Measurements from ENCODE around the gene TNNT3.

Gene TNNT3

GRCh38 chr11:1899090-1899489 lies 20.4 kb upstream of the TNNT3 start:
- DNase-seq = no peak

GRCh38 chr11:1899686-1900085 lies 19.8 kb upstream of the TNNT3 start:
- DNase-seq = no peak

GRCh38 chr11:1906181-1906580 lies 13.3 kb upstream of the TNNT3 start:
- no peak for DNase-seq

- no peak for DNase-seq
Measured at GRCh38 chr11:1906611-1907423, 12.7 kb upstream of the TNNT3 start.

- no peak for DNase-seq
Measured at GRCh38 chr11:1908618-1909017, 10.9 kb upstream of the TNNT3 start.

GRCh38 chr11:1909524-1909923 lies 10.0 kb upstream of the TNNT3 start:
- DNase-seq = no peak

GRCh38 chr11:1912289-1912878 lies 7.1 kb upstream of the TNNT3 start:
- DNase-seq = peak; percentile 33 to 54

- no peak for DNase-seq
Measured at GRCh38 chr11:1913271-1914060, 6.0 kb upstream of the TNNT3 start.

- DNase-seq = no peak
Measured at GRCh38 chr11:1915795-1916131, 3.7 kb upstream of the TNNT3 start.

- no peak for DNase-seq
Measured at GRCh38 chr11:1916132-1916985, 3.1 kb upstream of the TNNT3 start.

GRCh38 chr11:1916986-1917522 lies 2.4 kb upstream of the TNNT3 start:
- no peak for DNase-seq

- DNase-seq = no peak
Measured at GRCh38 chr11:1917523-1918435, 1.7 kb upstream of the TNNT3 start.

- no peak for DNase-seq
Measured at GRCh38 chr11:1918436-1919315, 827 bp upstream of the TNNT3 start.

GRCh38 chr11:1920128-1920908 lies 815 bp downstream of the TNNT3 start:
- no peak for DNase-seq

- DNase-seq = no peak
Measured at GRCh38 chr11:1920909-1921573, 1.5 kb downstream of the TNNT3 start.

- DNase-seq = no peak
Measured at GRCh38 chr11:1921574-1922141, 2.2 kb downstream of the TNNT3 start.

GRCh38 chr11:1922481-1923081 lies 3.1 kb downstream of the TNNT3 start:
- DNase-seq = no peak

Data from inflammatory macrophage treated with lipopolysaccharide for 1 hour (primary cell).